HG02642 (cell line): ENCODE measurements around the gene PROCA1.
A peak's percentile ranks its signal among the peaks of the same experiment; 100 is the strongest.

Source experiments
- ATAC-seq: cut with Tn5 transposase; IDR thresholded peaks from one replicate; pipeline ENCODE4 v1.9.1; 2021; ENCODE audit warnings: mild to moderate bottlenecking; ENCODE audit not compliant: unreplicated experiment, poor library complexity

Gene PROCA1, protein sequence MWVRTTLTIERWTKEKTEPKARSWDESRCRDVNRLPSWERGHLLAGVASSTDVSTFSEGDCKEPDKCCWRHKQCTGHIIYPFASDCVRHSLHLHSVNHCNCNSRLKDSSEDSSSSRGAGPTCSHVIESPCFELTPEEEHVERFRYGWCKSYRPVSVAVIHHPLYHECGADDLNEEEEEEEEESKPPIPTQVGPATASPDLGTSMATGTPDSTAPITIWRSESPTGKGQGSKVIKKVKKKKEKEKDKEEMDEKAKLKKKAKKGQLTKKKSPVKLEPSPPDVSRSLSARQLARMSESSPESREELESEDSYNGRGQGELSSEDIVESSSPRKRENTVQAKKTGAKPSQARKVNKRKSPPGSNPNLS

GRCh38 chr17:28711723-28712031 lies at the start of gene PROCA1:
TSS of gene PROCA1 (minus strand) at chr17:28711888. CDS start at chr17:28711660, 228 bp downstream.
- ATAC-seq = peak; percentile 38

DNA sequence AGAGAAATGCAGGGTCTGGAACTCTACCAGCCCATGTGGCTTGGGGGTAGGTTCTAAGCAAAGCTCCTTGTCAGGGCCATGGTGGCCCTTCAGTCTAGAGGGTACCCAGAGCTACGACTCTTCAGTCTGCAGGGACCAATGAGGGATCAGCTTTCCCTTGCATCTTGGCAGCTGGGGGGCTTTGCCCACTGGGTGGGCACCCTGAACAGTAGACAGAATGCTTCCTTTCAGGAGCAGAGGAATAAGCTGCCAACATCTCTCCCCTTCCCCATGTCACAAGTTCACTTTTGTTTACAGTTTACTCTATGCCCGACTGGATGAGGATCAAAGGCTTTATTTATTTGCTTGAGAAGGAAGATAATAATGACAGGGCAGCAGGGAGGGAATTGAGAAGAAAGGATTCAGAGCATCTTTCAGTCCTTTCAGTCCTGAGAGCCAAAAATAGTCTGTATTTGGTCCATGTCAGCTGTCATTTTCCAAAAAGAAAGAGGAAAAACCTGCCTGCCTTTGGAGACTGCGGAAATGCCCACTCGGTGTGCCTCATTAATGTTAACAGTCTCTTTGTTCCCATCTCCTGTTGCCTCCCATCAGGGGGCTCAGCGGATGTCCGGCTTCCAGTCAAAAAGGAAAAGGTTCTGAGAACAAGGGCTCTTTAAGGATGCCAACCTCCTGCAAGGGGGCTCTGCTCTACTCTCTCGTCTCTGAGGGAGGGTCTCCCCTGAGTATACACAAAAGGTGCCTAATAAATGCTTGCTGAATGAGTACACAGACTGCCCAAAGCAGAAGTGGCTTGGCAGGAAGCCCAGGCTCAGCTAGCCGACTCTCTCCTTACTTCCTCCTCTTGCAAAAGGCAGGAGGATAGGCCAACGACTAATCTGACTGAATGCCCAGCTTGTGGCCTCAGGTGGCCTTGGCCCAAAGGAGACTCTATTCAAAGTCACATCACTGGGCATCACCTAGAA lies 49.2 kb upstream of the PROCA1 start:
- ATAC-seq = no peak

DNA sequence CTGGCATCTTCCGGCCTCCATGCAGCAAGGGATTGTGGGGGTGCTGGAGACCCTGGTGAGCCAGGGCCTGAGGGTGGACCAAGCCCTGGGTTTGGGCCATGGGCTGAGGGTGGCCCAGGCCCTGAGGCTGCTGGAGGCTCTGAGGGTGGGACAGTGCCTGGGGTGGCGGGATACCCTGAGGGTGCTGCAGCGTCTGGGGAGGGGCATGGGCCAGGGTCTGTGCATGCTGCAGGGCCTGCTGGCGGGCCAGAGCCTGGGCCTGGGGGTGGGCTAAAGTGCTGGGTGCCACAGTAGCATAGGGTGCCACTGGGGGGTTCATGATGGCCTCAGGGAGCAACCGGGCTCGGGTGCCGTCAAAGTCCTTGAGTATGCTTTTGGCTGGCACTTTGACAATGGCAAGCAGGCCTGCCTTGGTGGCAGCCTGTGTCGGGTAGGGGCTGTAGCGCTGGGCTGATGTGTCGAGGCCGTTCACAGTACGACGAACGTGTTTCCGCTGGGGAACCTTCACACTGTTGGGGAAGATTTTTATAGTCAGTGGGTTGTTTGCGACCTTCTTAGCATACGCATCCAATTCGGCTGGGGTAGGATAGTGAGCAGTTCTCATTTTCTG lies 47.7 kb upstream of the PROCA1 start:
- no peak for ATAC-seq

DNA sequence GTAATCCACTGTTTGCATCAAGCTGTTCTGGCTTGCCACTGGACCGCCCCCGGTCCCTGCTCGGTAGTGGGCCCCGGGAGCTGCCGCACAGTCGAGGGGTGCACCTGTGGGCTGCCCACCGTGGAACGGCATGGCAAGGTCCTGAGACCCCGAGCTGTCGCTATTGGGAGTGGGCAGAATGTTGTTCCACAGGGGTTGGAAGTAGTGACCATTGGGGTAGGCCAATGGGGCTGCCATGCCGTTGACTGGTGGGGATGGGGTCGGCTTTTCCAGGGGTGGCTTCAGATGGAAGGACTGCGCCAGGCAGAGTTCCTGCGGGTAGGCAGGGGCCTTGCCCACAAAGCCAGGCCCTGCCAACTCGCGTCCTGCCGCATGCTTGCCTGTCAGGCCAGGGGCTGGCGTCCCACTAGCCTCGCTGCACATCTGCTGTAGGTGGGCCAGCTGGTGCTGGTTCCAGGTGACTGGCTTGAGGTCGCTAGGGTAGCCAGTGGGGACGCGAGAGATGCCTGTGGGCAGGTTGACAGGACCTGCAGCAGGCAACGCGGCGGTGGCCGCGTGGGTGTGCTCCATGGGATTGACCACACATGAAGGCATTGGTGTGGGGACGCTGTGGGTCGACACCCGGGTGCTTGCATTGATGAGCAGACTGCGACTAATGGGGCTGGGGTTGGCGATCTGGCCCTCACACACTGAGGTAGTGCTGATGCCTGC lies 46.9 kb upstream of the PROCA1 start:
- no peak for ATAC-seq

GRCh38 chr17:28756049-28756804 lies 44.5 kb upstream of the PROCA1 start:
- ATAC-seq = no peak

DNA sequence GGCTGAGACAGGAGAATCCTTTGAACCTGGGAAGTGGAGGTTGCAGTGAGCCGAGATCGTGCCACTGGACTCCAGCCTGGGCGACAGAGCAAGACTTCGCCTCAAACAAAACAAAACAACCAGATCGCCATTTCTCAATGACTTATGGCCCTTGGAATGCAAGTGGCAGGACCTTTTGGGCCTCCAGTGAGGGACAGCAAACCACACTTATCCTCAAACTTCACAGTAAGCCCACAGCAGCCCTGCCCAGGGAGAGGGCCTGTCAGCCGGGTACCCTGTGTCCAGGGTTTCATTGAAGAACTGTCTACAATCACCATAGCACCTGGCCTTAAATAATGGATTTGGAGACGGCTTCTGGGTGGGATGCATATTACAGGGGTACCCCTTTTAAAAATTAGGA lies 43.8 kb upstream of the PROCA1 start:
- no peak for ATAC-seq

DNA sequence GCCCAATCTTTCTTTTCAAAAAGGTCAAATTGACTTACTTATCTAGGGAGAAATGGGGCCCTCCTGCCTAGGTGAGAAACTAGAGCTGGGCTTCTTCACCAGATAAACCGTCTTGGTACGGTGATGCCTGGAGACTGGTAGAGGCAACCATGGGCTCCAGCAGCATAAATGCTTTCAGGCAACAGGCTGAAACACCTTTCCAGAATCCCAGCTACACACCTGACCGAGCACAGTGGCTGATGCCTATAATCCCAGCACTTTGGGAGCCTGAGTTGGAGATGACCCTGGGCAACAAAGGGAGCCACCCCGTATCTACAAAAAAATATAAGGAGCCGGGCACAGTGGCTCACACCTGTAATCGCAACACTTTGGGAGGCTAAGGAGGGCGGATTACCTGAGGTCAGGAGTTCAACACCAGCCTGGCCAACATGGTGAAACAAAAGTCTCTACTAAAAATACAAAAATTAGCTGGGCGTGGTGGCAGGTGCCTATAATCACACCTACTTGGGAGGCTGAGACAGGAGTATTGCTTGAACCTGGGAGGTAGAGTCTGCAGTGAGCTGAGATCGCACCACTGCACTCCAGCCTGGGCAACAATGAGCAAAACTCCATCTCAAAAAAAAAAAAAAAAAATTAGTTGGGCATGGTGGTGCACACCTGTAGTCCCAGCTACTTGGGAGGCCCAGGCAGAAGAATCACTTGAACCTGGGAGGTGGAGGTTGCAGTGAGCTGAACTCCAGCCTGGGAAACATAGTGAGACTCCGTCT lies 40.1 kb upstream of the PROCA1 start:
- ATAC-seq = no peak

- peak; percentile 78 for ATAC-seq
These were observed 38.7 kb upstream of the PROCA1 start for GRCh38 chr17:28750178-28751047.

DNA sequence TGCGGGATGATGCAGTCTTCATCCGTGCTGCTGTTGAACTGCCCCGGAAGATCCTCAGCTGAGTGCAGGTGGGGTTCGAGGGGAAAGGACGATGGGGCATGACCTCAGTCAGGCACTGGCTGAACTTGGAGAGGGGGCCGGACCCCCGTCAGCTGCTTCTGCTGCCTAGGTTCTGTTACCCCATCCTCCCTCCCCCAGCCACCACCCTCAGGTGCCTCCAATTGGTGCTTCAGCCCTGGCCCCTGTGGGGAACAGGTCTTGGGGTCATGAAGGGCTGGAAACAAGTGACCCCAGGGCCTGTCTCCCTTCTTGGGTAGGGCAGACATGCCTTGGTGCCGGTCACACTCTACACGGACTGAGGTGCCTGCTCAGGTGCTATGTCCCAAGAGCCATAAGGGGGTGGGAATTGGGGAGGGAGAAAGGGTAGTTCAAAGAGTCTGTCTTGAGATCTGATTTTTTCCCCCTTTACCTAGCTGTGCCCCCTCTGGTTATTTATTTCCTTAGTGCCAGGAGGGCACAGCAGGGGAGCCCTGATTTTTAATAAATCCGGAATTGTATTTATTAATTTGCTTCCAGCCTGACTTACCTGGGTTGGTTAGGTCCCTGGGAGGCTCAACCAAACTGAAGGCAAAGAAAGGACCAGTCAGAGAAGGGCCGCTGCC lies 38.0 kb upstream of the PROCA1 start:
- no peak for ATAC-seq

DNA sequence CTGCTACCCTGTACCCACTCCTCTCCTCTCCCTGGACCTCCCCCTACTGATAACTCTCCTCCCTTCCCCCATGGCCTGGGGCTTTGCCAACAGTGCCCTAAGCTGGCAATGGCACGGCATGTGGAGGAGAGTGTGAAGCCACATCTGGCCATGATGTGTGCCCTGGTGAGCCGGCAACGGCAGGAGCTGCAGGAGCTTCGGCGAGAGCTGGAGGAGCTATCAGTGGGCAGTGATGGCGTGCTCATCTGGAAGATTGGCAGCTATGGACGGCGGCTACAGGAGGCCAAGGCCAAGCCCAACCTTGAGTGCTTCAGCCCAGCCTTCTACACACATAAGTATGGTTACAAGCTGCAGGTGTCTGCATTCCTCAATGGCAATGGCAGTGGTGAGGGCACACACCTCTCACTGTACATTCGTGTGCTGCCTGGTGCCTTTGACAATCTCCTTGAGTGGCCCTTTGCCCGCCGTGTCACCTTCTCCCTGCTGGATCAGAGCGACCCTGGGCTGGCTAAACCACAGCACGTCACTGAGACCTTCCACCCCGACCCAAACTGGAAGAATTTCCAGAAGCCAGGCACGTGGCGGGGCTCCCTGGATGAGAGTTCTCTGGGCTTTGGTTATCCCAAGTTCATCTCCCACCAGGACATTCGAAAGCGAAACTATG lies 37.3 kb upstream of the PROCA1 start:
- no peak for ATAC-seq

DNA sequence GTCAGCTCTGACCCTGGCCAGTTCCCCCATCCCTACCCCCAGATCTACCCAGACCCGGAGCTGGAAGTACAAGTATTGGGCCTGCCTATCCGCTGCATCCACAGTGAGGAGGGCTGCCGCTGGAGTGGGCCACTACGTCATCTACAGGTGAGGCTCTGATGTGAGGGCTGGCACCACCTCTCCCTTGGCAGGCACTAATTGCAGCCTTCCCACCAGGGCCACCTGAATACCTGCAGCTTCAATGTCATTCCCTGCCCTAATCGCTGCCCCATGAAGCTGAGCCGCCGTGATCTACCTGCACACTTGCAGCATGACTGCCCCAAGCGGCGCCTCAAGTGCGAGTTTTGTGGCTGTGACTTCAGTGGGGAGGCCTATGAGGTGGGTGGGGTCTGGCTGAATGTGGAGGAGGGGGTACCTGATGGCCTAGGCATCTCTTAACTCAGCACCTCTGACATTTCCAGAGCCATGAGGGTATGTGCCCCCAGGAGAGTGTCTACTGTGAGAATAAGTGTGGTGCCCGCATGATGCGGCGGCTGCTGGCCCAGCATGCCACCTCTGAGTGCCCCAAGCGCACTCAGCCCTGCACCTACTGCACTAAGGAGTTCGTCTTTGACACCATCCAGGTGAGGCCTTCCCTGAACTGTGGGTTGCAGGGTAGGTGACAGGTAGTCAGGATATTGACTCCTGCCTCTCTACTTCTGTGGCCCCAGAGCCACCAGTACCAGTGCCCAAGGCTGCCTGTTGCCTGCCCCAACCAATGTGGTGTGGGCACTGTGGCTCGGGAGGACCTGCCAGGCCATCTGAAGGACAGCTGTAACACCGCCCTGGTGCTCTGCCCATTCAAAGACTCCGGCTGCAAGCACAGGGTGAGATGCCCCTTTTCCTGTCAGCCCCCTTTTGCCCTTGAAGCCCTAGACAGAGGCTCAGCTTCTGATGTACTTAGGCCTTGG lies 36.4 kb upstream of the PROCA1 start:
- ATAC-seq = no peak

GRCh38 chr17:28747051-28747691 lies 35.5 kb upstream of the PROCA1 start:
- ATAC-seq = no peak

- ATAC-seq = no peak
These were observed 34.9 kb upstream of the PROCA1 start for GRCh38 chr17:28746611-28747050.

GRCh38 chr17:28745786-28746411 lies 34.2 kb upstream of the PROCA1 start:
- no peak for ATAC-seq
